Transverse colon (tissue), 4 donors: ENCODE measurements around the gene ACSM4. TPM values are rescaled to one million over a fixed set of nuclear protein-coding genes. Genes with fewer than 3 reads are reported as not detected.

Source experiments
- DNase-seq: peaks from one replicate; pipeline ENCODE4 v3.0.0-alpha.2; 2019
- H3K27ac ChIP-seq, 4 donors: fragments of 200-600 bp; sonication (generic); 2 replicates each; pipeline ENCODE4 v1.5.1; 2016 to 2018; ENCODE audit warnings: inconsistent platforms in 4 of 4
- H3K27me3 ChIP-seq: fragments of 200-600 bp; sonication (generic); 2 replicates; pipeline ENCODE4 v1.5.1; 2017; ENCODE audit warnings: inconsistent platforms
- H3K36me3 ChIP-seq, 4 donors: fragments of 200-600 bp; sonication (generic); 2 replicates each; pipeline ENCODE4 v1.5.1; 2017 to 2019; ENCODE audit warnings: inconsistent platforms in 4 of 4
- H3K4me1 ChIP-seq, 4 donors: fragments of 200-600 bp; sonication (generic); 2 replicates each; pipeline ENCODE4 v1.5.1; 2017 to 2020; ENCODE audit warnings: inconsistent platforms in 4 of 4
- H3K4me3 ChIP-seq, 4 donors: fragments of 200-600 bp; sonication (generic); 1 replicate in 1 of 4; 2 replicates in 3 of 4; pipeline versions ENCODE4 v1.5.1 to v1.6.1; 2017 to 2019; ENCODE audit warnings: inconsistent platforms in 4 of 4
- H3K9me3 ChIP-seq, 2 donors: fragments of 200-600 bp; sonication (generic); 2 replicates each; pipeline ENCODE4 v1.5.1; 2017 to 2019; ENCODE audit warnings: inconsistent platforms in 2 of 2
- CTCF ChIP-seq, 5 experiments: fragments of 200-600 bp in 3 of 5; fragments of 450-650 bp in 2 of 5; sonication (generic) in 3 of 5; IDR thresholded peaks; 1 replicate in 2 of 5; 2 replicates in 3 of 5; pipeline ENCODE4 v1.5.1; 2016 to 2017; ENCODE audit warnings: antibody characterized with exemption in 5 of 5, inconsistent platforms in 3 of 5, mild to moderate bottlenecking in 2 of 5, moderate library complexity in 1 of 5
- EP300 ChIP-seq: sonication (generic); formaldehyde crosslinking; IDR thresholded peaks from one replicate; pipeline ENCODE4 v1.6.1; 2017; ENCODE audit warnings: antibody characterized with exemption, low read depth
- POLR2A ChIP-seq: fragments of 450-650 bp; IDR thresholded peaks from one replicate; pipeline ENCODE4 v1.6.1; 2016; ENCODE audit warnings: antibody characterized with exemption, mild to moderate bottlenecking, moderate library complexity
- POLR2AphosphoS5 ChIP-seq, 3 donors: sonication (generic); formaldehyde crosslinking; IDR thresholded peaks; one replicate each; pipeline ENCODE4 v1.6.1; 2016; ENCODE audit warnings: antibody characterized with exemption in 3 of 3
- WGBS, 2 donors: methylation state at CpG; one replicate each; pipeline ENCODE4 v1.1.5; 2018; ENCODE audit warnings: low coverage in 1 of 2; 5-methylcytosine and 5-hydroxymethylcytosine counted together
- in situ Hi-C, 4 donors: fragments of 200-750 bp; cut with MboI; loops; one replicate each; pipeline versions ENCODE4 v1.15.0 to v1.15.1; 2017; ENCODE audit warnings: low sequenced_read_pairs in 3 of 4, low pct_ligation_motif_present in 1 of 4, low pct_unique_long_range_greater_than_20kb in 1 of 4
- intact Hi-C: fragments of 100-400 bp; cut with DNase I; formaldehyde crosslinking; loops from one replicate; pipeline ENCODE4 v1.15.1; 2023; ENCODE audit warnings: low total_unique reads
- total RNA-seq, 4 donors: library from RNA; depleted of rRNA; stranded (reverse); fragments of >200 nt; gene quantifications; one replicate each; pipeline ENCODE4 v1.1.0, GENCODE V29; 2016

The ACSM4 gene, protein sequence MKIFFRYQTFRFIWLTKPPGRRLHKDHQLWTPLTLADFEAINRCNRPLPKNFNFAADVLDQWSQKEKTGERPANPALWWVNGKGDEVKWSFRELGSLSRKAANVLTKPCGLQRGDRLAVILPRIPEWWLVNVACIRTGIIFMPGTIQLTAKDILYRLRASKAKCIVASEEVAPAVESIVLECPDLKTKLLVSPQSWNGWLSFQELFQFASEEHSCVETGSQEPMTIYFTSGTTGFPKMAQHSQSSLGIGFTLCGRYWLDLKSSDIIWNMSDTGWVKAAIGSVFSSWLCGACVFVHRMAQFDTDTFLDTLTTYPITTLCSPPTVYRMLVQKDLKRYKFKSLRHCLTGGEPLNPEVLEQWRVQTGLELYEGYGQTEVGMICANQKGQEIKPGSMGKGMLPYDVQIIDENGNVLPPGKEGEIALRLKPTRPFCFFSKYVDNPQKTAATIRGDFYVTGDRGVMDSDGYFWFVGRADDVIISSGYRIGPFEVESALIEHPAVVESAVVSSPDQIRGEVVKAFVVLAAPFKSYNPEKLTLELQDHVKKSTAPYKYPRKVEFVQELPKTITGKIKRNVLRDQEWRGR
- total RNA-seq, result not detected

GRCh38 chr12:7303772-7304171, at the start of gene ACSM4:
Gene ACSM4, plus strand, starts transcription at chr12:7304072. Its CDS starts 260 bp downstream, at chr12:7304332.
- DNase-seq, result no peak
- intact Hi-C loops, result no loop called here
- 81 to 86% methylated on average over 1 to 3 of the region's 3 CpGs for WGBS, 2 donors
- H3K27me3 ChIP-seq, result no peaks in the 10 kb centered on the region
- no peak for TF ChIP-seq CTCF (IDR thresholded peaks at IDR 0.05)
- TF ChIP-seq EP300, result no peak
- TF ChIP-seq POLR2A, result no peak
- no peak for TF ChIP-seq POLR2AphosphoS5 (IDR thresholded peaks at IDR 0.05)
- no peak within 1 kb of the TSS for H3K4me3 ChIP-seq
- H3K36me3 ChIP-seq, result no peaks in the 10 kb centered on the region
- no peak within 1 kb of the TSS for H3K27ac ChIP-seq
- H3K9me3 ChIP-seq, result no peaks in the 10 kb centered on the region
- H3K4me1 ChIP-seq, result no peaks in the 10 kb centered on the region
- in situ Hi-C loops, result no loop called here

DNA sequence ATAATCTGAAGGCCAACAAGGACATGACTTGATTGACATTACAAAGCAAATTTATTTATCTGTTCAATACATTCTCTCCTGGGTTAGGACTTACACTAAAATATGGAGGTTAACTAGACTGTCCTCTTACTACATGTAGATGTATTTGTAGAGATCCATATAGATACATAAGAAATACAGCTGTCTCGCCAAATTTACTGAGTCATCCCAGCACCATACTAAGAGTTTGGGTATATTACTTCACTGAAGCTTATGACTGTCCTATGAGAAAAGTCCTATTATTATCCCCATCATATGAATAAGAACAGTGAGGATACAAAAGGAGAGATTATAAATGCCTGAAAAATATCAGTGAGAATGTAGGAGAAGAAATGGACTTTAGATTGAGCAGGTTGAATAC, 44.8 kb upstream of the ACSM4 start:
- H3K4me1 ChIP-seq, result no peaks in the 10 kb centered on the region
- no peaks in the 10 kb centered on the region for H3K36me3 ChIP-seq
- no peak overlapping the region for H3K27ac ChIP-seq
- H3K4me3 ChIP-seq, result no peak overlapping the region
- TF ChIP-seq POLR2AphosphoS5 (IDR thresholded peaks at IDR 0.05) (no peak), POLR2A (no peak), EP300 (no peak), CTCF (IDR thresholded peaks at IDR 0.05) (no peak)
- 83 to 86% methylated on average over 1 of the region's 1 CpG for WGBS, 2 donors
- H3K9me3 ChIP-seq, result no peaks in the 10 kb centered on the region
- intact Hi-C loops (no loop called here), in situ Hi-C loops (no loop called here)
- DNase-seq, result no peak
- no peaks in the 10 kb centered on the region for H3K27me3 ChIP-seq

DNA sequence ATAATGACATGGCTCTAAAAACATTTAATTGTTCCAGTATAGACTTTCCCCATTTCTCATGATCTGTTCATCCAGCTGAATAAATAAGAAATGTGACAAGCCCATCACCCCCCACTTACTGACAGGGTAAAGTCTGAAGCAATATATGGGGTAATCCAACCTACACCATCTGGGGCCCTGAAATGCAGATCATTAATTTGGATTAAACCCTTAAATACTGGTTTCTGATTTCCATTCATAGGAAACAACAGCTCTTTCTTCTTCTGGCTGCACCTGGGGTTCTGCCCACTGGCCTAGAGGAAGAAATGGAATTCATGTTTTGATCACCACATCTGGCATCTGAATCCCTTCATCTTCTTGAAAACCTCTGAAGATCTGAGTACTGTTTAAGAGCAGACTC, 39.3 kb upstream of the ACSM4 start:
- no peak for DNase-seq
- no peak for TF ChIP-seq POLR2AphosphoS5 (IDR thresholded peaks at IDR 0.05)
- no peak for TF ChIP-seq CTCF (IDR thresholded peaks at IDR 0.05)
- no peak for TF ChIP-seq EP300
- TF ChIP-seq POLR2A, result no peak
- no peaks in the 10 kb centered on the region for H3K4me1 ChIP-seq
- no peaks in the 10 kb centered on the region for H3K9me3 ChIP-seq
- H3K27ac ChIP-seq, result no peak overlapping the region
- in situ Hi-C loops (no loop called here), intact Hi-C loops (no loop called here)
- H3K4me3 ChIP-seq, result no peak overlapping the region
- no peaks in the 10 kb centered on the region for H3K36me3 ChIP-seq
- H3K27me3 ChIP-seq, result no peaks in the 10 kb centered on the region

DNA sequence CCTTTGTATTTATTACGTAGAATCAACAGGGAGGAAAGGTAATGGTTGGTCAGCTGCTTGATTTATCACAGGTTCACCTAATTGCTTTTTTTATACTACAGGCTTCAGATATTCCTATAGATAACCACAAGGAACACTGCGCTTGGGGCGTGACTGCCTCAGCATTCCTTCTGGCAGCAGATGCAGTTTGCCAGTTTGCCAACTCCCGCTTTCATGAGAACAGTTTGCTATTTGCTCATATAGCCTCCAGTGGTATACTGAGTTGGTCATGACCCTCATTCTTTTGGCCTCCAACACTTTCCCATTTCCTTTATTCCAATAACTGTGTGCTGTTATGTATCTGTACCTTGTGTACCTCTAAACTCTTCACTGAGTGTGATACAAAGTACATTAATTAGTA, 38.6 kb upstream of the ACSM4 start:
- no peaks in the 10 kb centered on the region for H3K9me3 ChIP-seq
- H3K4me3 ChIP-seq, result no peak overlapping the region
- no peaks in the 10 kb centered on the region for H3K4me1 ChIP-seq
- whole genome bisulfite sequencing, 2 donors, result 60% methylated on average over 4 of the region's 4 CpGs; no CpG with 5 or more reads in 1 of the 2 donors
- H3K27ac ChIP-seq, result no peak overlapping the region
- in situ Hi-C loops, result no loop called here
- no peak for TF ChIP-seq EP300
- TF ChIP-seq POLR2AphosphoS5 (IDR thresholded peaks at IDR 0.05), result no peak
- TF ChIP-seq CTCF (IDR thresholded peaks at IDR 0.05), result no peak
- TF ChIP-seq POLR2A, result no peak
- no peak for DNase-seq
- intact Hi-C loops, result no loop called here
- H3K36me3 ChIP-seq, result no peaks in the 10 kb centered on the region
- no peaks in the 10 kb centered on the region for H3K27me3 ChIP-seq
